Coronary artery (tissue), 2 donors: ENCODE measurements around the gene KHK.
"Not testable (repeated sequence)": the region's sequence is repeated elsewhere in the genome, so short reads cannot be mapped to it uniquely, and the experiment has no call there.

Experiments used
- DNase-seq: peaks from one replicate; pipeline ENCODE4 v3.0.0-alpha.2; 2017; ENCODE audit warnings: low spot score
- H3K27ac ChIP-seq, 2 donors: fragments of 200-600 bp; sonication (generic); one replicate each; pipeline ENCODE4 v1.5.1; 2016 to 2019
- H3K4me3 ChIP-seq: fragments of 200-600 bp; sonication (generic); 2 replicates; pipeline ENCODE4 v1.5.1; 2016; ENCODE audit warnings: mild to moderate bottlenecking, moderate library complexity
- CTCF ChIP-seq: fragments of 200-600 bp; sonication (generic); IDR thresholded peaks from one replicate; pipeline ENCODE4 v1.5.1; 2019; ENCODE audit warnings: antibody characterized with exemption

The KHK gene

DNA sequence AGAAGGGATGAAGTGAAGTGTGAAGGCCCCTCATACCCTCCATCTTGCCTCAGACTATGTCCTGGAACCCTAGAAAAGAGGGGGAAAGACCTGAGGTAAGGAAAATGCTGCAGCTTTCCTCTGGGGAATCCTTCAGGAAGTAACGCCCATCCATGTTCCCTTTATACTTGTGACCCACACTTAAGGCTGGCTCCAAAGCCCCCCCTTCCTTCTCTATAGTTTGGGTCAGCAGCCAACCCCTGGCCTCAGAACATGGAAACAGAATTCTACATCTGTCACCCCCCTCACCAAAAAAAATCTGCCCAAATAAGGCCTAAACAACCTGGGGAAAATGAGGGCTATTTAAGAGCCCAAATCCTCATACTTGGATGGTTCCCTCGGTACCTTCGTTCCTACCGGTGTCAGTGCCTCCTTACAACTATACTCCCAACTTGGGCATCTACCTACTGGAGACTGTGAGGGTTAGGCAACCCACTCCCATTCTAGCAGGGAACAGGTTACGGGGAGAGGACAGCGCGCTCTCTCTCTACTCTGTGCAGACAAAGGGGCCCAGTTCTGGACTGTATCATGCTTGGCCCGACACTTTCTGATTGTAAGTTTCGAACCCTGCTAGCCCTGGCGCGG is 15.8 kb upstream of the KHK start:
- TF ChIP-seq CTCF, result no peak
- no peak for DNase-seq

DNA sequence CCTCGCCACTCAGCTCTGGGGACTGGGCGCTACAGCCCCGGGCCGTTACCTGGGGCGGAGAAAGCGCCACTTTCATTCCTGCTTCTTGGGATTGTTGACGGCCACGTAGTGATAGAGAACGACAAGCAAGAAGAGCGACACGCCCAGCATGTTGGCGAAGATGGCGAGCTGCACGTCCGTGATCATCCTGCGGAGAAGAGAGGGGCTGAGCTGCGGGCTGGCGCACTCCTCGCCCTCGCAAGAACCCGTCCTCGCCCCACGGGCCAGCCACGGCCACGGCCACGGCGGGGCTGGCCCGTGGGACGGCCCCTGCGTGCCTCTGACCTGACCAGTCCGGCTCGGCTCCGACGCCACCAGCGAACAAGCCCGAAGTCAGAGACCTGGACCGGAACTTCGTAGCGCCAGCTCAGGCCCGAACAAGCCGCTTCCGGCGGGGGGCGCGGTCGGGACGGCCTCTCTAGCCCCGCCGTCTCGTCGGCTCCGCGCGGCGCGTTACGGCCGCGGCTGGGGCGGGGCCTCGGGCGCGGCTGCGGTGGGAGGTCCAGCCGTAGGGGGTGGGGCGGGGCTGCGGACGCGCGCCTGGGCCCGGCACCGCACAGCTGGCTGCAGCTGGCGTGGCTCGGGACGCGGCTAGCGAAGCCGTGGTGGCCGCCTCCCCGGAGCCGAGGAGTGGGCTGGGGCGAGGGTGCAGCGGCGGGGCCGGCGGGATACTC is 15.1 kb upstream of the KHK start, which contains the start of gene OST4:
TSS of gene OST4 (minus strand) at position 378 of the 713 bp plus-strand sequence.
- TF ChIP-seq CTCF, result no peak
- H3K4me3 ChIP-seq, result peak within 1 kb of the TSS; percentile 96
- peak; percentile 96 for DNase-seq
- H3K27ac ChIP-seq, result peak within 1 kb of the TSS; percentile 97 to 100

More for the DNA sequence above, 15.8 kb upstream of the KHK start:
- H3K4me3 ChIP-seq, result peak overlapping the region; percentile 96
- peak overlapping the region; percentile 97 to 100 for H3K27ac ChIP-seq

DNA sequence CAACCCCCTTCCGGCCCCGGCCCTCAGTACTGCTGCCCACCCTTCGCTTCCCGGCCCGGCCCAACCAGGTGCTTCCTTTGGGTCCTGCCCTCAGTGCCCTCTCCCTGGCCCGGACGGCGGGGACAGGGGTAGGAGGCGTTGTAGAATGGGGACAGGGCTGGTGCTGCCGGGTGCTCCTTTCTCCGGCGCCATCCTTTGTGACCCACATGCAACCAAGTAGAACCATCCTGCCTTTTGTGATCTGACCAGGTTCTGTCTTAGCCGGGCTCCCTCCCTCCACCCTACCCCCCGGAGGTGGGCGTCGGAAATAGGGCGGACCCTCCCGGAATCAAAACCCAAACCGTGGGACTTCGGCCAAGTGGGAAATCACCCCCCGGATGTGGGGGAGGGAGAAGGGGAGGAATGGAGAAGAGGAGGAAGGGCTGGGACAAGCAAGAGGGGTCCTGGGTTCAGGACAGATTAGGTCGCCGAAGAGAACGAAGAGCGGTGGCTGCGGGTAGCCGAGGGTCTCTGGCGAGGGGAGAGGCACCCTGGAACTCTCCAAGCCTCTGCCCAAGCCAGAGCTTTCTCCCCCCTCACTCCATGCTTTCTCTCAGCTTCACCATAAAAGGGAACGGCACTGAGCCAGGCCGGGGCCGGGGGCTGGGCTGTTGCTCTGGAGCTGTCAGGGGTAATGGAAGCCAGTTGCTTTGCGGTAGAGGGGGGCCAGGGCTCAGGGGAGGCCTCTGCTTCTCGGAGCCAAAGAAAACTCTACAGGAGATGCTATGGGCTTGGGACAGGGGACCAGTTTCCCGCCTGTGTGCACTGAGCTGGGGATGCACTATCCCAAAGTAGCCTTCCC is 14.4 kb upstream of the KHK start:
- peak overlapping the region; percentile 97 to 100 for H3K27ac ChIP-seq
- TF ChIP-seq CTCF, result no peak
- peak overlapping the region; percentile 96 for H3K4me3 ChIP-seq
- DNase-seq, result peak; percentile 93

GRCh38 chr2:27072920-27073319 is 13.7 kb upstream of the KHK start:
- no peak for TF ChIP-seq CTCF
- H3K27ac ChIP-seq, result peak overlapping the region; percentile 97 to 100
- no peak overlapping the region for H3K4me3 ChIP-seq
- DNase-seq, result no peak

DNA sequence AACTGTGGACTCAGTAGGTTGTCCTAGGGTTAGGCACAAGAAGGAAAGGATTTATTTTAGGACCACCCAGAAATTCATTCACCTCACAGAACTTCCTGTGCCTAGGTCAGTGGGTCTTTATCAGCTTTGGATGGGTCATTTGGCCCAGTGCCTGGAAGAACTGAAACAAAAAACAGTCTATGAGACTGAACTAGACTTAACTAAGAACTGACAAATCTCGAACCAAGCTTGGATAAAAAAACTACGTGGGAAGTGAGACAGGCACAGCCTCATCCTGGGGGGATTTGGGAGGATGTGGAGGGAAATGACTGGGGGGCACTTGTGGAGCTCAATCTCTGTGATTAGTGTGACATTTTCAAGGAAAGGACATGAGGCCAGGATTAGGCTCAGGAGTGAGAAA is 12.8 kb upstream of the KHK start:
- H3K27ac ChIP-seq, result peak overlapping the region; percentile 96 to 97
- no peak for TF ChIP-seq CTCF
- H3K4me3 ChIP-seq, result no peak overlapping the region
- DNase-seq, result no peak

- H3K27ac ChIP-seq, result peak overlapping the region; percentile 96 to 97
- no peak for DNase-seq
- no peak for TF ChIP-seq CTCF
- no peak overlapping the region for H3K4me3 ChIP-seq
Observed at GRCh38 chr2:27074738-27075565, 11.6 kb upstream of the KHK start.

GRCh38 chr2:27075566-27075871 is 11.1 kb upstream of the KHK start:
- not testable (repeated sequence) for H3K4me3 ChIP-seq, DNase-seq
- peak overlapping the region; percentile 96 to 97 for H3K27ac ChIP-seq
